GM20000 (cell line): ENCODE measurements around the gene NFXL1.
A peak's percentile ranks its signal among the peaks of the same experiment; 100 is the strongest.

Source experiments
- DNase-seq: peaks from one replicate; pipeline ENCODE4 v3.0.0; 2012; ENCODE audit warnings: low spot score
- TF ChIP-seq, protein P1 (sequence below): IDR thresholded peaks from 2 replicates; pipeline ENCODE4 v1.5.1; 2012; ENCODE audit warnings: mild to moderate bottlenecking, control low read depth; ENCODE audit errors: extremely low read depth, missing control alignments

The NFXL1 gene

DNA sequence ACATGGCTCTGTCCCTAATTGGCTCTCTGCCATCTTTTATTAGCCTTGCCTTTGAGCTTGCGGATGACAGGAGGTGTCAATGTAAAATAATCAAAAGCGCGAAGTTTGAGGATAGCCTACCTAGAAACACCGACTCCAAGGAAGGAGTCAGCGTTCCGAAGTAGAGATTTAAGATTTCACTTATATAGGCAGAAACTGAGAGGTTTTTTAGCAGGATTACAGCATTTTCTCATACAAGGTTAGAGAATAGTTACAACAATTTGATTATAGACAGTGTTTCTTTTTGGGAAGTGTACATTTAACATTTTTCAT is 499 bp upstream of the NFXL1 start:
- DNase-seq, result no peak
- TF ChIP-seq, protein P1, sequence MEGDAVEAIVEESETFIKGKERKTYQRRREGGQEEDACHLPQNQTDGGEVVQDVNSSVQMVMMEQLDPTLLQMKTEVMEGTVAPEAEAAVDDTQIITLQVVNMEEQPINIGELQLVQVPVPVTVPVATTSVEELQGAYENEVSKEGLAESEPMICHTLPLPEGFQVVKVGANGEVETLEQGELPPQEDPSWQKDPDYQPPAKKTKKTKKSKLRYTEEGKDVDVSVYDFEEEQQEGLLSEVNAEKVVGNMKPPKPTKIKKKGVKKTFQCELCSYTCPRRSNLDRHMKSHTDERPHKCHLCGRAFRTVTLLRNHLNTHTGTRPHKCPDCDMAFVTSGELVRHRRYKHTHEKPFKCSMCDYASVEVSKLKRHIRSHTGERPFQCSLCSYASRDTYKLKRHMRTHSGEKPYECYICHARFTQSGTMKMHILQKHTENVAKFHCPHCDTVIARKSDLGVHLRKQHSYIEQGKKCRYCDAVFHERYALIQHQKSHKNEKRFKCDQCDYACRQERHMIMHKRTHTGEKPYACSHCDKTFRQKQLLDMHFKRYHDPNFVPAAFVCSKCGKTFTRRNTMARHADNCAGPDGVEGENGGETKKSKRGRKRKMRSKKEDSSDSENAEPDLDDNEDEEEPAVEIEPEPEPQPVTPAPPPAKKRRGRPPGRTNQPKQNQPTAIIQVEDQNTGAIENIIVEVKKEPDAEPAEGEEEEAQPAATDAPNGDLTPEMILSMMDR, result no peak

DNA sequence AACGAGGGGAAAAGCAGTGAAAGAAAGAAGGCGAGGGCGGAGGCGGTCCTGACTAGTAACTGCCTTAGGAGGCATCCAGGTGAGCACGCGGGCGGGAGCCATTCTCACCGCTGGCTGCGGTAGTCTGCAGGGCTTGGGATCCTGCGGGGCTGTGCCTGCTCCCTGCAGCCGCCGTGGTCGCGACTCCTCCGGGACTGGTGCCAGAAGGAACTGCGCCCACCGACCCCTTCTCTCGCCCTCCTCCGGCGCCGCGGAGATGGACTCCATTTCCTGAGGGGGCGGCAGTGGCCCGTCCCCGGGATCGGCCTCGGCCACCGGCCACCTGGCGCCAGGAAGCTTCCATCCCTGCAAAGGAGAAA is 543 bp downstream of the NFXL1 start:
- DNase-seq, result peak; percentile 13
- TF ChIP-seq, protein P1, result no peak

DNA sequence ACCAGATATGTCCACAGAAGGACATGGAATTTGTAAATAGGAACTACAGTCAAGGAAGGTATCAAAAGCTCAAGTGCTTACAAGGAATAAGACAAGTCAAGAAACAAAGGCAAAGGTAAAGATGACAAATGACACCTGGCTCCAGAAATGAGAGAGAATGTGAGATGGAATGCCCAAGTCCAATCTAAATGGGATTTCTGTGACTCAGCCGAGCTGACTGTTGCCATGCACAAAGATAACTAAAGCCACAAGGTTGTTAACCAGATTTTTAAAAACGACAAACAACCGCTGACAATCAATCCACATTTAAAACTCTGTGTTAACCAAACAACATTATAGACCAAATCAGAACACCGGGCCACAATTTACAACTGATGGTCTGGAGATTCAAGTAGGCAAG is 1.1 kb downstream of the NFXL1 start:
- TF ChIP-seq, protein P1, result no peak
- no peak for DNase-seq

DNA sequence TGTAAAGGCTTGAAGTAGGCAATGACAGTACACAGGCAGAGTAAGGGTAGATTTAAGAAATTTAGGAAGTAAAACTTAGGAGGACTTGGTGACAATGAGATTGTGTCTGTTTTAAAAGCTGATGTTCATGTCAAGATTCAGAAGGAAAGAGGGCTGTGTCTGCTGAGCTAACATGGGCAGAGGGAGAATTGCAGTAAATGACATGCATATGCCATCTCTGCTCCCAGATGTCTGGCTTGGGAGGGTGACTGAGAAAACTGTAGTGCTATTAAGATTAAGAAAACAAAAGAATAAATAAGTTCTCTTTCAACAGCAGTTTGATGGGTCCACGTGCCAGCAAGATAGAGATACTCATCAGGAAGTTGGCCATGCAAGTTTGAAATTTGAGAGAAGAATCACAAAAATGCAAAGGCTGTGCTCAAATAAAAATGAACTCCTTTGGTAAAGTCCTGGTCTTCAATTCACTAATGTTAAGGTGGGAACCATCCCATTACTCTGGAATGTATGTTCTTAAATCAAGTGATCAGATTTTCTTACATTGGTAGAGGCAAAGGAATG is 7.2 kb downstream of the NFXL1 start:
- TF ChIP-seq, protein P1, result no peak
- DNase-seq, result no peak

DNA sequence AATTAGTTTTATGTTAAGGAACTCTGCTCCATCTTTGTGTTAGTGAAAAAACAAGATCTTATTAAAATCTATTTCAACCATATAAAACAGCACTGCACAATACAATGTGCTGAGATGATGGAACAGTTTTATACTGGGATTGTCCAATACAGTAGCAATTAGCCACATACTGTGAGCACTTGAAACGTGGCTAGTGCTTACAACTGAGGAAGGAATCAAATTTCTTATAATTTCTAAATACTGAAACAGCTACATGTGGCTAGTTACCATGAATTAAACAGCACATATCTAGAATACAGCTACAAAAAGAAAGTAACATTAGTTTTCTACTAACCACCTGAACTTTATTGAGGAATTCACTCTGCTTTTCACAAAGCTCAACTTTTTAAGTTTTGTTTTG is 14.7 kb downstream of the NFXL1 start:
- TF ChIP-seq, protein P1, result no peak
- no peak for DNase-seq

DNA sequence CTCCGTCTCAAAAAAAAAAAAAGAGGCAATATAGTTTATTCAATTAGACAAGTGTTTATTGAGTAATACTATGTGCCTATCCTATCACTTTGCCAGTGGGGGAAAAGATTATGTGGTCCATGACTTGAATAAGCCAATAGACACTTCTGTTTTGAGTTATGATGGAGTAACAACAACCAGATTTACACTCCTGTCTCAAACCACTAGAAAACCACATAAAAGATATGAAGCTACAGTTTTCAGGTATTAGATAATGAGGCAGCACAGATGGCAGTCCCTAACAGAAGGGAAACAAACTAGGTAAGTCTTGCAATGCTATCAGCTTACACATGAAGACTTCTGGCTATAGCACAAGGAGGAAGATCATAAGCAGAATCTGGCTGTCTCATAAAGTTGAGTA is 22.5 kb downstream of the NFXL1 start:
- TF ChIP-seq, protein P1, result no peak
- DNase-seq, result no peak

DNA sequence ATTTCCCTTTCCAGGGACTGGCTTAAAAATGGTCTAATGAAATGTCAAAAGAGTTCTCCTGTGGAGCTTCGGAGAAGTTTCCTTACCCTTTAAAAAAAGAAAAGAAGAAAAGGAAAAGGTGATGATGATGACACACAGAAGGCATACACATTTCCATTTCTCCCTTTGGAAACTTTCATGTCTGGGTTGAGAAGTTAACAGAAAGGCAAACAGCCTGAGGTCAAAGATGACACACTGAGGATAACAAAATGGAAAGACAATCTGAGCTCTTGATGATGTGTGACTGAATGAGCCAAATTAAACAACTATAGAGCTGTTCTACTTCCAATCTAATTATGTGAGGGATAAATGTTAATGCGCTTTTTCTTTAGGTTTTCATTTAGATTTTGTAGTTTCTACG is 32.2 kb downstream of the NFXL1 start:
- TF ChIP-seq, protein P1, result no peak
- no peak for DNase-seq
